Measurements from ENCODE around the gene CAMK2A. TPM values are rescaled to one million over a fixed set of nuclear protein-coding genes. Genes with fewer than 3 reads are reported as not detected.

Gene CAMK2A
- total RNA-seq, 4 donors from 2014 or later: 32.0 to 78.1 (median 48.6) TPM

DNA sequence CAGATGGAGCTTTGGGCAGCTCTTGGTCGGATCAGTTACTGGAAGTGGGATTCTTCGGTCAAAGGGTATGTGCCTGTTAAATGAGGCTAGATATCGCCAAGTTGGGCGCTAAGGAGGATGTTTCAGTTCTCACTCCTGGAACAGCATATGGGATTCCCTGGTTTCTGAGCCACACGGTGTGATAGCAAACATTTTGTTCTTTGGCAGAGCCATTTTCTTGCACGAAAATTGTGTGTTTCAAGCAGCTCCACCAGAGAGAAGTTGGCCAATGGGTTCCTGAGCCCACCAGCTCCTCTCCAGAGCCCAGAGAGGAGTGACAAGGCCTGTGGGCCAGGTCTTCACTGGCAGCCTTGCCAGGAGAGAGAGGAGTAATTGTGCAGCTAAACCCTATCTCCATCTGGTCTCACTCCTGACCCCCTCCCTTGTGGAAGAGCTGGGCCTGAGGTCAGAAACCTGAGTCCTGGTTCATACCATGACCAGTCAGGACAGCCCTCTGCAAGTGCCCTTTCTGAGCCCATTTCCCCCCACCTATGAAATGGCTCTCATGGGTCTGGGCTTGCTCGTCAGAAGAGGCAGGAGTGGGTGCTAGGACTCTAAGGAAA lies 110.5 kb downstream of the CAMK2A start:
- ATAC-seq (no peak), DNase-seq (no peak)
- Histone ChIP-seq H3K4me3 (no peak overlapping the region), H3K36me3 (no peaks in the 10 kb centered on the region), H3K4me1 (peaks cover 21 to 23% of the 10 kb centered on the region in 2 donors), H3K27ac (peak overlapping the region; percentile 91 to 95 (median 94)), H3K27me3 (no peaks in the 10 kb centered on the region), H3K9me3 (no peaks in the 10 kb centered on the region)
- intact Hi-C loops (cut with DNase I; ENCODE audit: low total_unique reads): no loop called here
- TF ChIP-seq POLR2A (IDR thresholded peaks at IDR 0.05): no peak
- TF ChIP-seq, protein P1, sequence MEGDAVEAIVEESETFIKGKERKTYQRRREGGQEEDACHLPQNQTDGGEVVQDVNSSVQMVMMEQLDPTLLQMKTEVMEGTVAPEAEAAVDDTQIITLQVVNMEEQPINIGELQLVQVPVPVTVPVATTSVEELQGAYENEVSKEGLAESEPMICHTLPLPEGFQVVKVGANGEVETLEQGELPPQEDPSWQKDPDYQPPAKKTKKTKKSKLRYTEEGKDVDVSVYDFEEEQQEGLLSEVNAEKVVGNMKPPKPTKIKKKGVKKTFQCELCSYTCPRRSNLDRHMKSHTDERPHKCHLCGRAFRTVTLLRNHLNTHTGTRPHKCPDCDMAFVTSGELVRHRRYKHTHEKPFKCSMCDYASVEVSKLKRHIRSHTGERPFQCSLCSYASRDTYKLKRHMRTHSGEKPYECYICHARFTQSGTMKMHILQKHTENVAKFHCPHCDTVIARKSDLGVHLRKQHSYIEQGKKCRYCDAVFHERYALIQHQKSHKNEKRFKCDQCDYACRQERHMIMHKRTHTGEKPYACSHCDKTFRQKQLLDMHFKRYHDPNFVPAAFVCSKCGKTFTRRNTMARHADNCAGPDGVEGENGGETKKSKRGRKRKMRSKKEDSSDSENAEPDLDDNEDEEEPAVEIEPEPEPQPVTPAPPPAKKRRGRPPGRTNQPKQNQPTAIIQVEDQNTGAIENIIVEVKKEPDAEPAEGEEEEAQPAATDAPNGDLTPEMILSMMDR (IDR thresholded peaks at IDR 0.05 in 4 of 5, conservative IDR thresholded peaks at IDR 0.05 in 1 of 5): no peak
- in situ Hi-C loops (cut with MboI; ENCODE audit: low sequenced_read_pairs in 4 of 4): no loop called here

DNA sequence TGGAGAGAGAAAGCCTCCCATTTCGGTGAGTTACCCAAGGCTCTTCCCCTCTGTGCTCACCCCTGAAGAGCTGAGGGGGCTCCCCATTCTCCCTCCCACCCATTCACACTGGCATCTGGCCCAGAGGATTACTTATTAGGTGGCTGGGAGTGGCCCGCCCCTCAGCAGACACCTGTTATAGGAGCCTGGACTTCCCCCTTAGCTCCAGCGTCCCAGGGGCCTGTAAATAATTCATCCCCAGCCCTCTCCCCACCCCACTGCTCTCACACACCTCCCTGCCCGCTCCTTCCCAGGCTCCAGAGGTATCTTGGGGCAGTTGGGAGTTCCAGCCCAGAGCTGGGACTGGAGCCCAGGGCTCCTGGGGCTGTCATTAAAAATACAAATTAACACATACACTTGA lies 111.3 kb downstream of the CAMK2A start:
- in situ Hi-C loops (cut with MboI; ENCODE audit: low sequenced_read_pairs in 4 of 4) (no loop called here), intact Hi-C loops (cut with DNase I; ENCODE audit: low total_unique reads) (no loop called here)
- peaks cover 21 to 23% of the 10 kb centered on the region in 2 donors for H3K4me1 ChIP-seq

DNA sequence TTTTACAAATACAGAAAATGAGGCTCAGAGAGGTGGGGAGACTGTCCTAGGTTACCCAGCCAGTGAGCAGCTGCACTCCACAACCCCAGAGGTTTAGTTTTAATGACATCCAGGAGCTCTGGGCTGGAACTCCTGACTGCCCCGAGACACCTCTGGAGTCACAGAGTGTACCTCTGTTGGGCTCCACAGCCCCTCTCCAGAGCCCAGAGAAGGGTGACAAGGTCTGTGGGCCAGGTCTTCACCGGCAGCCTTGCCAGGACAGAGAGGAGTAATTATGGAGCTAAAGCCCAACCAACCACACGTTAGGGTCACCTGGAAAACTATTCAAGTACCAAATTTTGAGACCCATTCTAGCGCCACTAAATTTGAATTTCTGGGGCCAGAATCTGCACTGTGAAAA lies 111.9 kb downstream of the CAMK2A start:
- ATAC-seq: no peak

More for the DNA sequence above, 111.3 kb downstream of the CAMK2A start:
- DNase-seq (no peak), ATAC-seq (no peak)
- TF ChIP-seq, protein P1 (IDR thresholded peaks at IDR 0.05 in 4 of 5, conservative IDR thresholded peaks at IDR 0.05 in 1 of 5): no peak
- no peak for TF ChIP-seq POLR2A (IDR thresholded peaks at IDR 0.05)
- Histone ChIP-seq H3K4me3 (no peak overlapping the region), H3K9me3 (no peaks in the 10 kb centered on the region), H3K36me3 (no peaks in the 10 kb centered on the region), H3K27ac (peak overlapping the region in 3 of 4 donors; percentile 25 to 95 (median 94)), H3K27me3 (no peaks in the 10 kb centered on the region)

DNA sequence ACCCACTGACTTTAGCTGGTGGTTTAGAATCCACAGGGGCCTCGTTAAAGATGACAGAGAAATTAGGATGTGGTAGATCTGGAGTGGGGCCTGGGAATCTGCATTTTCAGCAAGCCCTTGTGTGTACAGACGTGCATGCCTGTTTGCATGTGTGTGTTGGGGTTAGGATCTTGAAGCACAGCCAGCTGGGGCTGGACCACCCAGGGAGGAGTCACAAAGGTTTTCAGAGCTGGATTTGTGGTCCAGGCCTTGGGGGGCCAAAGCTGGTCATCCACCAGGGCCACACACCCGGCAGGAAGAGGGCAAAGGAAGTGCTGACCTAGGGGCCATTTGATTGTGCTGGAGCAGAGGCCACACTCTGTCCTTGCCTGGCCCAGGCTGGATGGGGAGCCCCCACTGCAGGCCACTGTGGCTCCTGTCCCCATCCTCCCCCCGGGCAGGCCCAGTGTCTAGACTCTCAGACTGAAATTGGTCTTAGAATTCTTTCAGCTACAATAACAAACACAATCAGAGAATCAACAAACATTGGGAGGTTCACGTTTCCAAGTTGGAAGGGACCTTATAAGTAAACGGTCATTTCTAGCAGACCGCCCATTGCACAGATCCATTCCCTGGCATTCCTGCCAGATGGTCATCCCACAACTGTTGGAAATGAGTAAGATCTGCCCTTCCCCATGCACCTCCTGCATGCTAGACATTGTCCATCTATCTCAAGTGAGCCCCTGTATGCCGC lies 112.7 kb downstream of the CAMK2A start:
- Histone ChIP-seq H3K36me3 (no peaks in the 10 kb centered on the region), H3K27ac (no peak overlapping the region), H3K4me1 (peaks cover 21 to 23% of the 10 kb centered on the region in 2 donors), H3K4me3 (no peak overlapping the region), H3K27me3 (no peaks in the 10 kb centered on the region), H3K9me3 (no peaks in the 10 kb centered on the region)
- in situ Hi-C loops (cut with MboI; ENCODE audit: low sequenced_read_pairs in 4 of 4) (no loop called here), intact Hi-C loops (cut with DNase I; ENCODE audit: low total_unique reads) (no loop called here)
- DNase-seq (no peak), ATAC-seq (no peak)
- no peak for TF ChIP-seq POLR2A (IDR thresholded peaks at IDR 0.05)
- TF ChIP-seq, protein P1 (IDR thresholded peaks at IDR 0.05 in 4 of 5, conservative IDR thresholded peaks at IDR 0.05 in 1 of 5): no peak

More for the DNA sequence above, 111.9 kb downstream of the CAMK2A start:
- intact Hi-C loops (cut with DNase I; ENCODE audit: low total_unique reads): no loop called here
- in situ Hi-C loops (cut with MboI; ENCODE audit: low sequenced_read_pairs in 4 of 4): no loop called here
- no peaks in the 10 kb centered on the region for H3K36me3 ChIP-seq
- no peaks in the 10 kb centered on the region for H3K27me3 ChIP-seq
- no peak overlapping the region for H3K27ac ChIP-seq
- peaks cover 21 to 23% of the 10 kb centered on the region in 2 donors for H3K4me1 ChIP-seq
- no peak for DNase-seq
- no peaks in the 10 kb centered on the region for H3K9me3 ChIP-seq
- no peak overlapping the region for H3K4me3 ChIP-seq
- TF ChIP-seq POLR2A (IDR thresholded peaks at IDR 0.05): no peak
- TF ChIP-seq, protein P1 (IDR thresholded peaks at IDR 0.05 in 4 of 5, conservative IDR thresholded peaks at IDR 0.05 in 1 of 5): no peak

Measured in gastrocnemius medialis (tissue), 4 donors.